HepG2 (cell line): ENCODE measurements around the gene G6PD. TPM values are rescaled to one million over a fixed set of nuclear protein-coding genes. Genes with fewer than 3 reads are reported as not detected.
A peak's percentile ranks its signal among the peaks of the same experiment; 100 is the strongest.

ENCODE experiments used
- ATAC-seq: fragments of 200-7000 bp; cut with Tn5 transposase; 3 replicates; pipeline ENCODE4 v1.9.1; 2020; ENCODE audit warnings: mild to moderate bottlenecking, moderate library complexity
- BruUV-seq: library from RNA; stranded (reverse); fragments of 400-500 nt; replicated peaks from 2 replicates; lab custom pipeline; 2021; lab: Mats Ljungman, UMichigan
- CTCF ChIA-PET: fragments of 300-600 bp; formaldehyde crosslinking; extraction: SDS; loops from one replicate; lab custom pipeline; 2021; ENCODE audit warnings: low total read pairs, inconsistent platforms, low intra/inter-chr PET ratio; lab: Yijun Ruan, JAX
- POLR2A ChIA-PET: fragments of 350-600 bp; sonication (Branson Sonifier 250); formaldehyde crosslinking; loops from one replicate; lab custom pipeline; 2020; ENCODE audit warnings: antibody characterized with exemption, inconsistent platforms; lab: Yijun Ruan, JAX
- DNase-seq: peaks from one replicate; pipeline ENCODE4 v3.0.0-alpha.2; 2015; ENCODE audit warnings: low spot score
- FAIRE-seq: peaks from 3 replicates; lab custom pipeline; 2011; peaks lifted over from hg19 to GRCh38; lab: Jason Lieb, UNC
- H2AFZ ChIP-seq: one replicate; pipeline ENCODE4 v1.6.1; 2011; ENCODE audit warnings: low read length, inconsistent platforms
- H3K27ac ChIP-seq: fragments of 300-600 bp; 3 replicates; pipeline ENCODE4 v1.8.0; 2011; ENCODE audit warnings: mixed run types, mild to moderate bottlenecking, mixed read lengths, low read length, inconsistent platforms; ENCODE audit not compliant: insufficient read depth; ENCODE audit errors: extremely low read length
- H3K27me3 ChIP-seq, 2 experiments: fragments of 200-600 bp in 1 of 2; 2 replicates in 1 of 2; 3 replicates in 1 of 2; pipeline versions ENCODE4 v1.6.0 to v1.8.0; 2011; ENCODE audit warnings: low read length in 2 of 2, mild to moderate bottlenecking in 2 of 2, moderate library complexity in 2 of 2, inconsistent platforms in 1 of 2; ENCODE audit not compliant: insufficient read depth in 2 of 2, control insufficient read depth in 1 of 2
- H3K36me3 ChIP-seq, 2 experiments: fragments of 200-600 bp in 1 of 2; replicated peaks in 1 of 2; 2 replicates in 1 of 2; 3 replicates in 1 of 2; pipeline versions ENCODE4 v1.5.1 to v1.8.0; 2011; ENCODE audit warnings: low read length in 2 of 2, inconsistent platforms in 1 of 2; ENCODE audit not compliant: insufficient read depth in 2 of 2, control insufficient read depth in 1 of 2
- H3K4me1 ChIP-seq: 2 replicates; pipeline ENCODE4 v1.5.1; 2012; ENCODE audit warnings: low read length, inconsistent platforms; ENCODE audit not compliant: insufficient read depth
- H3K4me2 ChIP-seq: 2 replicates; pipeline ENCODE4 v1.6.0; 2011; ENCODE audit warnings: low read depth, low read length, inconsistent platforms
- H3K4me3 ChIP-seq, 3 experiments: fragments of 200-600 bp in 1 of 3; sonication (generic), shearing (Covaris generic) in 1 of 3; replicated peaks in 1 of 3; 2 replicates each; pipeline ENCODE4 v1.5.1; 2011 to 2016; ENCODE audit warnings: low read length in 3 of 3, inconsistent platforms in 2 of 3, low read depth in 2 of 3, mild to moderate bottlenecking in 2 of 3, control low read depth in 1 of 3, mixed read lengths in 1 of 3; ENCODE audit not compliant: insufficient read depth in 1 of 3
- H3K79me2 ChIP-seq: one replicate; pipeline ENCODE4 v1.6.1; 2011; ENCODE audit warnings: low read length, inconsistent platforms; ENCODE audit not compliant: insufficient read depth
- H3K9ac ChIP-seq: 2 replicates; pipeline ENCODE4 v1.6.0; 2011; ENCODE audit warnings: mild to moderate bottlenecking, low read depth, low read length, inconsistent platforms; ENCODE audit not compliant: insufficient read depth
- H3K9me3 ChIP-seq: 2 replicates; pipeline ENCODE4 v1.5.1; 2012; ENCODE audit warnings: mild to moderate bottlenecking, low read length
- H4K20me1 ChIP-seq: 2 replicates; pipeline ENCODE4 v1.6.0; 2011; ENCODE audit warnings: inconsistent platforms, mild to moderate bottlenecking, low read length, moderate library complexity; ENCODE audit not compliant: insufficient read depth
- BCL6 ChIP-seq: IDR thresholded peaks from 2 replicates; pipeline ENCODE4 v1.6.1; 2016; ENCODE audit warnings: missing genetic modification reagents, missing compliant biosample characterization
- DZIP1 ChIP-seq: sonication (generic); formaldehyde crosslinking; IDR thresholded peaks from 2 replicates; pipeline ENCODE4 v1.5.0; 2020; ENCODE audit warnings: mild to moderate bottlenecking, missing genetic modification reagents
- GABPB1 ChIP-seq: IDR thresholded peaks from 2 replicates; pipeline ENCODE4 v1.6.1; 2016; ENCODE audit warnings: mild to moderate bottlenecking, missing genetic modification reagents, moderate library complexity, missing compliant biosample characterization
- HDAC1 ChIP-seq: sonication (generic); formaldehyde crosslinking; IDR thresholded peaks from 2 replicates; pipeline ENCODE4 v1.5.1; 2020; ENCODE audit warnings: mild to moderate bottlenecking, missing genetic modification reagents
- HMGA1 ChIP-seq: sonication (generic); formaldehyde crosslinking; conservative IDR thresholded peaks from 2 replicates; pipeline ENCODE4 v1.4.0; 2020; ENCODE audit warnings: missing genetic modification reagents
- SALL2 ChIP-seq: sonication (generic); formaldehyde crosslinking; IDR thresholded peaks from 2 replicates; pipeline ENCODE4 v1.8.1; 2023; ENCODE audit warnings: mild to moderate bottlenecking, missing genetic modification reagents, inconsistent platforms
- SRF ChIP-seq: IDR thresholded peaks from 2 replicates; pipeline ENCODE4 v1.6.1; 2011; ENCODE audit warnings: mild to moderate bottlenecking, low read depth, low read length, moderate library complexity
- ZFP37 ChIP-seq: sonication (generic); formaldehyde crosslinking; IDR thresholded peaks from 2 replicates; pipeline ENCODE4 v1.4.0; 2020; ENCODE audit warnings: missing genetic modification reagents, borderline replicate concordance
- ZNF274 ChIP-seq: sonication (generic); formaldehyde crosslinking; IDR thresholded peaks from 2 replicates; pipeline ENCODE4 v1.5.1; 2020; ENCODE audit warnings: mild to moderate bottlenecking, missing genetic modification reagents
- ZNF598 ChIP-seq: sonication (generic); formaldehyde crosslinking; IDR thresholded peaks from 2 replicates; pipeline ENCODE4 v1.5.1; 2020; ENCODE audit warnings: mild to moderate bottlenecking, missing genetic modification reagents, borderline replicate concordance
- WGBS: methylation state at CpG from one replicate; pipeline ENCODE4 v1.1.6; 2017; ENCODE audit warnings: low lambda C conversion rate; 5-methylcytosine and 5-hydroxymethylcytosine counted together
- in situ Hi-C: cut with HindIII; loops from 2 replicates; pipeline ENCODE4 v1.10.0; 2017; ENCODE audit warnings: low pct_unique_long_range_greater_than_20kb; ENCODE audit not compliant: extremely low pct_ligation_motif_present
- intact Hi-C: fragments of 100-400 bp; cut with micrococcal nuclease; formaldehyde crosslinking; loops from one replicate; pipeline ENCODE4 v1.10.0; 2022; ENCODE audit not compliant: unreplicated experiment
- polyA plus RNA-seq, 8 experiments: library from polyadenylated mRNA; depleted of rRNA in 3 of 8; stranded (reverse) in 7 of 8; unstranded in 1 of 8; fragments of >200 nt; fragmentation: Illumina TruSeq in 4 of 8; extraction: Trizol in 4 of 8; gene quantifications; 2 replicates each; pipeline versions ENCODE4 v1.2.1 to v1.2.3, GENCODE V29; 2011 to 2016; ENCODE audit warnings: low read depth in 4 of 8, missing spikeins in 1 of 8, mixed read lengths in 1 of 8; ENCODE audit not compliant: insufficient read depth in 1 of 8
- total RNA-seq, 5 experiments: library from RNA; depleted of rRNA; stranded (reverse); fragments of >200 nt; fragmentation: Illumina TruSeq; extraction: Trizol; gene quantifications; 2 replicates each; pipeline ENCODE4 v1.2.3, GENCODE V29; 2016; ENCODE audit warnings: low read depth in 1 of 5
- TF ChIP-seq, protein P1 (sequence below): sonication (generic); formaldehyde crosslinking; IDR thresholded peaks from 2 replicates; pipeline ENCODE4 v1.4.0; 2020; ENCODE audit warnings: missing genetic modification reagents
- TF ChIP-seq, protein P2 (sequence below): sonication (generic); formaldehyde crosslinking; IDR thresholded peaks from 2 replicates; pipeline ENCODE4 v1.4.0; 2020; ENCODE audit warnings: missing genetic modification reagents, borderline replicate concordance

The G6PD gene
- total and polyA plus RNA-seq, 2 of the 13 experiments (the other 11 are each of a cell fraction or from before 2014, with no cell fraction given) = 18.8 to 28.8 TPM

GRCh38 chrX:154487518-154488290 is 58.9 kb downstream of the G6PD start (continued):
- TF ChIP-seq HMGA1 = no peak

DNA sequence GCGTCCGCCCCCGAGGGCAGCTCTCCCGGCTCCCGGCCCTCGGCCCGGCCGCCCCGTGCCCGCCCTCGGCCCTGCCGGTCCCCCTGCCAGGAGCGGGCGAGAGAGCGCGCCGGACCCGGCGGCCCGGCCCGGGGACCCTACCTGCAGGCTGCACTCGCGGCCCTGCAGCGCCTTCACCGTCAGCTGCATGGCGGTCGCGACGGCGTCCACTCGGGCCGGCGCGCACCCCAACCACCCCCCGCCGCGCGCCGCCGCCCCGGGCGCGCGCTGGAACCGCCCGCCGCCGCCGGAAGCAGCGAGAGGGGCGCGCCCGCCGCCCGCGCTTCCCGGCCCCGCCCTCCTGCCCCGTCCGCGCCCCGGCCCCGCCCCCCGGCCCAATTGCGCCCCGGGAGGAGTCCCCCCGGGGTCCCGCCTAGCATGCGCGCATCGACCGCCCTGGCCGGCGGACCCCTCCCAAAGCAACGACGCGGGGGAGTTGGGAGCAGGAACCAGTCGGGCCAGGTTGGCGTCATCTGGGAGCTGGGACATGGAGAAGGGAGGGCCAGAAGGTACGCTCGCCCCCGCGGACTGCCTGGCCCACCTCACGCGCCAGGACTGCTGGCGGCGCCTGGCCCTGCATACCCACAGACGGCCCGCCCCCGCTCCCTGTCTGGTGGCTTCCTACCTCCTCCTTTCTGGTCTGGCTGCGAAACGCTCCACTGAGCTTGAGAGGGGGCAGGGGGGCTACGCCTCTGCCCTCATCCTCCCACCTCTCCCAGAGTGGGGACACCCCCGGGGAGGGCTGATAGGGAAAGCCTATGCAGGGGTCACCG is 60.0 kb downstream of the G6PD start, which contains the start of gene UBL4A:
Gene UBL4A (minus strand): TSS at position 220 of the 812 bp plus-strand sequence. CDS start 31 bp downstream, at position 189.
- no peaks in the 10 kb centered on the region for H3K79me2 ChIP-seq
- H2AFZ ChIP-seq = no peak within 1 kb of the TSS
- no peak for FAIRE-seq
- no peak for TF ChIP-seq ZNF274 (CRISPR knock-in tag)
- no peak for TF ChIP-seq SALL2 (CRISPR knock-in tag)
- no peak for TF ChIP-seq BCL6 (CRISPR knock-in tag)
- no peak for TF ChIP-seq ZNF598 (CRISPR knock-in tag)
- no peak for TF ChIP-seq SRF
- TF ChIP-seq HDAC1 (CRISPR knock-in tag) = peak; percentile 28; the same call in 1 of the 2 replicates
- TF ChIP-seq, protein P1, sequence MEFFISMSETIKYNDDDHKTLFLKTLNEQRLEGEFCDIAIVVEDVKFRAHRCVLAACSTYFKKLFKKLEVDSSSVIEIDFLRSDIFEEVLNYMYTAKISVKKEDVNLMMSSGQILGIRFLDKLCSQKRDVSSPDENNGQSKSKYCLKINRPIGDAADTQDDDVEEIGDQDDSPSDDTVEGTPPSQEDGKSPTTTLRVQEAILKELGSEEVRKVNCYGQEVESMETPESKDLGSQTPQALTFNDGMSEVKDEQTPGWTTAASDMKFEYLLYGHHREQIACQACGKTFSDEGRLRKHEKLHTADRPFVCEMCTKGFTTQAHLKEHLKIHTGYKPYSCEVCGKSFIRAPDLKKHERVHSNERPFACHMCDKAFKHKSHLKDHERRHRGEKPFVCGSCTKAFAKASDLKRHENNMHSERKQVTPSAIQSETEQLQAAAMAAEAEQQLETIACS (CRISPR knock-in tag) = peak; percentile 69; the same call in 1 of the 2 replicates
- no peak for TF ChIP-seq ZFP37 (CRISPR knock-in tag)
- TF ChIP-seq GABPB1 (CRISPR knock-in tag) = peak; percentile 20; the same call in 1 of the 2 replicates
- TF ChIP-seq, protein P2, sequence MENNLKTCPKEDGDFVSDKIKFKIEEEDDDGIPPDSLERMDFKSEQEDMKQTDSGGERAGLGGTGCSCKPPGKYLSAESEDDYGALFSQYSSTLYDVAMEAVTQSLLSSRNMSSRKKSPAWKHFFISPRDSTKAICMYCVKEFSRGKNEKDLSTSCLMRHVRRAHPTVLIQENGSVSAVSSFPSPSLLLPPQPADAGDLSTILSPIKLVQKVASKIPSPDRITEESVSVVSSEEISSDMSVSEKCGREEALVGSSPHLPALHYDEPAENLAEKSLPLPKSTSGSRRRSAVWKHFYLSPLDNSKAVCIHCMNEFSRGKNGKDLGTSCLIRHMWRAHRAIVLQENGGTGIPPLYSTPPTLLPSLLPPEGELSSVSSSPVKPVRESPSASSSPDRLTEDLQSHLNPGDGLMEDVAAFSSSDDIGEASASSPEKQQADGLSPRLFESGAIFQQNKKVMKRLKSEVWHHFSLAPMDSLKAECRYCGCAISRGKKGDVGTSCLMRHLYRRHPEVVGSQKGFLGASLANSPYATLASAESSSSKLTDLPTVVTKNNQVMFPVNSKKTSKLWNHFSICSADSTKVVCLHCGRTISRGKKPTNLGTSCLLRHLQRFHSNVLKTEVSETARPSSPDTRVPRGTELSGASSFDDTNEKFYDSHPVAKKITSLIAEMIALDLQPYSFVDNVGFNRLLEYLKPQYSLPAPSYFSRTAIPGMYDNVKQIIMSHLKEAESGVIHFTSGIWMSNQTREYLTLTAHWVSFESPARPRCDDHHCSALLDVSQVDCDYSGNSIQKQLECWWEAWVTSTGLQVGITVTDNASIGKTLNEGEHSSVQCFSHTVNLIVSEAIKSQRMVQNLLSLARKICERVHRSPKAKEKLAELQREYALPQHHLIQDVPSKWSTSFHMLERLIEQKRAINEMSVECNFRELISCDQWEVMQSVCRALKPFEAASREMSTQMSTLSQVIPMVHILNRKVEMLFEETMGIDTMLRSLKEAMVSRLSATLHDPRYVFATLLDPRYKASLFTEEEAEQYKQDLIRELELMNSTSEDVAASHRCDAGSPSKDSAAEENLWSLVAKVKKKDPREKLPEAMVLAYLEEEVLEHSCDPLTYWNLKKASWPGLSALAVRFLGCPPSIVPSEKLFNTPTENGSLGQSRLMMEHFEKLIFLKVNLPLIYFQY (CRISPR knock-in tag) = no peak
- TF ChIP-seq DZIP1 (CRISPR knock-in tag) = no peak

More for the DNA sequence above, 60.0 kb downstream of the G6PD start, which contains the start of gene UBL4A:
- Histone ChIP-seq H3K36me3 (no peaks in the 10 kb centered on the region; a peak in 1 of 5 replicates), H3K27me3 (no peaks in the 10 kb centered on the region), H3K9ac (peak within 1 kb of the TSS; percentile 73), H4K20me1 (no peaks in the 10 kb centered on the region), H3K9me3 (no peaks in the 10 kb centered on the region), H3K4me3 (peak within 1 kb of the TSS; percentile 49 to 67 (median 67); a peak in 5 of 6 replicates), H3K4me2 (peak within 1 kb of the TSS; percentile 62), H3K4me1 (peaks cover 27% of the 10 kb centered on the region), H3K27ac (peak within 1 kb of the TSS; percentile 54)
- ATAC-seq = peak; percentile 4; the same call in 1 of the 3 replicates
- CTCF ChIA-PET = interaction anchor here (1.4 kb wide), 1 partner anchor 48 kb away, joined by 3 read pairs; no protein-coding TSS in a partner anchor
- intact Hi-C loops = no loop called here
- POLR2A ChIA-PET = interaction anchor here (0.8 to 3.2 kb wide), 3 partner anchors 30 to 55 kb away, joined by 3 to 13 read pairs (median 3); partner anchors contain the start of gene FAM3A
- no TSS peak for BruUV-seq
- 0% methylated on average over 1 of the region's 95 CpGs for WGBS
- DNase-seq = no peak
- in situ Hi-C loops = no loop called here
